Stimulated activated CD8-positive, alpha-beta memory T cell treated with anti-CD3 and anti-CD28 coated beads, Interleukin-12 subunit alpha, Interleukin-12 subunit beta, amount 100 ng/mL, for 24 hours (primary cell): ENCODE results near the gene ZNF468.
"Not testable (repeated sequence)": the region's sequence is repeated elsewhere in the genome, so short reads cannot be mapped to it uniquely, and the experiment has no call there.

Source experiments
- DNase-seq: peaks from one replicate; pipeline ENCODE4 v3.0.0-alpha.2; 2020; ENCODE audit errors: extremely low read depth

Gene ZNF468

GRCh38 chr19:52825765-52826164 is 31.7 kb downstream of the ZNF468 start:
- no peak for DNase-seq

- no peak for DNase-seq
Measured at GRCh38 chr19:52823676-52824075, 33.7 kb downstream of the ZNF468 start.

GRCh38 chr19:52821204-52821960 is 36.0 kb downstream of the ZNF468 start, which contains the start of gene ZNF28:
ZNF28 (minus strand) TSS chr19:52821633; CDS start chr19:52817958, 3,675 bp downstream.
- DNase-seq: peak; percentile 20

GRCh38 chr19:52820472-52821203 is 36.8 kb downstream of the ZNF468 start:
- DNase-seq: peak; percentile 2

- DNase-seq: no peak
Measured at GRCh38 chr19:52809801-52810200, 47.6 kb downstream of the ZNF468 start.

GRCh38 chr19:52799950-52800640 is 57.3 kb downstream of the ZNF468 start:
- not testable (repeated sequence) for DNase-seq

- no peak for DNase-seq
Measured at GRCh38 chr19:52789440-52789839, 68.0 kb downstream of the ZNF468 start.
